NCI-H2171 (cell line): ENCODE measurements around the gene KLC4.
A peak's percentile ranks its signal among the peaks of the same experiment; 100 is the strongest.
"Not testable (repeated sequence)": the region's sequence is repeated elsewhere in the genome, so short reads cannot be mapped to it uniquely, and the experiment has no call there.

ENCODE experiments used
- DNase-seq: peaks from one replicate; lab custom pipeline; 2025; lab: John Stamatoyannopoulos, UW

The KLC4 gene

DNA sequence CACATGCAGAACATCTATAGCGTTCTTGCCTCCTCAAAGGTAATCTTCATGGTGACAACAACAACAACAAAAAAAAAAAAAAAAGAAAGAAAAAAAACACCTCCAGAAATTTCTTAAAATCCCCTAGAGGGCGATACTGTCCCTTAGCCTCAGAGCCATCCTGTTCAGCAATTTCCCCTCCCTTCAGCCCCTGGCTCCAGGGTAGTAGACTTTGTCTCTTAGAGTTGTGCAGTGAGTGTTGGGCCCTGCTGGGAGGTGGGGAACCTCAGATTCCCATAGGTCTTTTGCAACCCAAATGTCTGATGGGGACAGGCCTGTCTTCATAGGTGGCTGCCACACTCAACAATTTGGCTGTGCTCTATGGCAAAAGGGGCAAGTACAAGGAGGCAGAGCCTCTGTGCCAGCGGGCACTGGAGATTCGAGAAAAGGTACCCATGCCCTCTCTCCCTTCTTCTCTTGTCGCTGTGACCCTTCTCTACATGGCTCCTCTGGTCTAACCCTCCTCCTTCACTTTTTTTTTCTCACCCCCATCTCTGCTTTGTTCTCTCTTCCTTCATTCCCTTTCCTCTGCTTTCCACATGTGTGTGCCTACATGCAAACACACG is 10.7 kb downstream of the KLC4 start:
- DNase-seq: no peak

DNA sequence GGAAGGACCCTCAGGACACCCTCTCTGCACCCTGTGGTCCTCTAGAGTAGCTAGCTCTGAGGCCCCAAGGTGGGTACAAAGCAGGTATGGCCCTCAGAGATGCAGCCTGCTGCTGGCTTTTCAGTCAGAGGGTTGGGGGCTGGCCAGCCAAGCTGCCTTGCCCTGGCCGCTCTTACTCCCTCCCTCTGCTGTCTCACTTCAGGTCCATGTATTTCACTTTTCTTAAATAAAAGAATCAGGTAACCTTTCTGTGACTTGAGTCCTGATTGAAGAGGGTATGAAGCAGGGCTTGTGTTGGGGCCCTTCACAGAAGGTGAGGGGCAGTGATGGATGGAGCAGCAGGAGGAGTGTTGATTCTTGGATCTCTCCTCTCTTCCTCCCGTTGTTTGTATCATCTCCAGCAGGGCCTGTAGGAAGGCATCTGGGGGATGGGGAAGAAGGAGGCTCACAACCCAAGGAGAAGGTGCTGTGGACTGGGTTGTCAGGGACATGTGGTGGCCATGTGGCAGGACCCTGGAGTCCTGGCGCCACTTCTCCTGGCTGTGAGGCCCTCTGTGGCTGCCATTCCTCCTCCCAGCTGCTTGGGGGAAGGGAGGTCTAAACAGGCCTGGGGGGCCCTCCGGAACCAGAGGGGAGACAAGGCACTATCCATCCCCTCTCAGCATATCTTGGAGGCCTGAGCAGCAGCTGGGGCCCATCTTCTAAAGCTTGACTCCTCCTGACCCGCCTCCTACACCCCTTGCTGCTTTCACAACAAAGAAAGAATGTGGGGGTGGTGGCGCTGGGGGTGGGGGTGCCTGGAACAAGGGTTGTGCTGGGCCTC is 15.6 kb downstream of the KLC4 start:
- no peak for DNase-seq

DNA sequence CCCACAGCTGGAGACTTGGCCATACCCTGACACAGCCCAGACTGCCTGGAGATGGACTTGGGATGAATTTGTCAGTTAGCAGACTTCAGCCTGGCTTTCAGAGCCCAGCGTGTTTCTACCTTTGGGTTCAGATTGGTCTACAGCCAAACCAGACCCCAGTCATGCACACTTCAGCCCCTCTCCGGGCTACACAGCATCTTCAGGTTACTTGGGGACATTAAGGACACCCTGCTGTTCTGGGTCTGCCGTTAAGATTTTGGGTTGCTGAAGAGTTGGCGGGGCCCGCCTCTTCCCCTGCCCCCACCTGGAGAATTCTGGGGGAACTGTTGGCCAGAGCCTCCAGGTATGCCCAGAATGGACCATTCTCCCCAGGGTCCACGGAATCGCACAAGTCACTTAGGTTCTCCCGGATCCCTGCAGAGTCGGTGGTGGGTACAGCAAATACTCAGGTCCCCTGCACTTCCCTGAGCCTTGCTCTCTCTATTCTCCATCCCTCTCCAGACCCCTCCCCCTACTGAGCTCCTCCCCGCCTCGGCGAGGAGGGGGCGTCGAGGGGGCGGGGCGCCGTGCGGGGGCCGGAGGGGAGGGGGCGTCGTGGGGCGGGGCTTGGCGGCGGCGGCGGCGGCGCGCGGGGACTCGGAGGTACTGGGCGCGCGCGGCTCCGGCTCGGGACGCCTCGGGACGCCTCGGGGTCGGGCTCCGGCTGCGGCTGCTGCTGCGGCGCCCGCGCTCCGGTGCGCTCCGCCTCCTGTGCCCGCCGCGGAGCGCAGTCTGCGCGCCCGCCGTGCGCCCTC is 16.4 kb downstream of the KLC4 start, which contains the start of gene PTK7:
PTK7 (plus strand) TSS at position 645 of the 794 bp plus-strand sequence. CDS start 175 bp downstream, outside the sequence.
- peak; percentile 88 for DNase-seq

DNA sequence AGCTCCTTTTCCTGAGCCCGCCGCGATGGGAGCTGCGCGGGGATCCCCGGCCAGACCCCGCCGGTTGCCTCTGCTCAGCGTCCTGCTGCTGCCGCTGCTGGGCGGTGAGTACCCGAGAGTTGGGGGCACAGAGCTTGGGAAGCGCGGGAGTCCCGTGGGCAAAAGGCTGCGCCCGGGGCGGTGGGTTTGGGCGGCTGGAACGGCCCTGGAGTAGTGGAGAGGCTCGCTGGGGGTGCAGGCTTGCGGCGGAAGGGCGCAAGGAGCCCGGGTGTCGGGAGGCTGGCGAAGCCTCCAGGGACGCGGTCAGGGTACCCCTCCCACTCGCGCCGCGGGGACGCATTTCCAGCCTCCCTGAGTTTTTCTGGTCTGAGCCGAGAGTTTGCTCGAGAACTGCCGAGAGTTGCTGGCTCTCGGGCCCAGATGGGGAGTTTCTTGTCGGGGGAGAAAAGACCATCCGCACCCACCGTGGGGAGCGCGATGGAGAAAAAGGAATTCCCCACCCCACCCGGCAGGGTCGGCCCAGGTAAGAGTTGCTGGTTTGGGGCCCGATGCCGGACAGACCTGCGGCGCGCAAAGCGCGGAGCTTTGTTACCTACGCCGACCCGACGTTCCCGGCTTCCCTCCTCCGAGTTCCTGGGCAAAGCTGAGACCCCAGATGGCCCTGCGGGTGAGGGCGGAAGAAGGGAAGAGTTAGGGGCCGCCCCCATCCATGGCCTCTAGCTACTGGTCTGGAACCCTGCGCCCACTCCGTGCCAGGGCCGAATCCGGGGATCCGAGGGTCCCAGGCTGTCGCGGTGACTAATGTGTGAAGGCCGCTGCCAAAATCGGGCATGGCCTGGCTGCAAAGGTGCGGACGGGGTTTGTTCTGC is 17.3 kb downstream of the KLC4 start:
- DNase-seq: peak; percentile 45

DNA sequence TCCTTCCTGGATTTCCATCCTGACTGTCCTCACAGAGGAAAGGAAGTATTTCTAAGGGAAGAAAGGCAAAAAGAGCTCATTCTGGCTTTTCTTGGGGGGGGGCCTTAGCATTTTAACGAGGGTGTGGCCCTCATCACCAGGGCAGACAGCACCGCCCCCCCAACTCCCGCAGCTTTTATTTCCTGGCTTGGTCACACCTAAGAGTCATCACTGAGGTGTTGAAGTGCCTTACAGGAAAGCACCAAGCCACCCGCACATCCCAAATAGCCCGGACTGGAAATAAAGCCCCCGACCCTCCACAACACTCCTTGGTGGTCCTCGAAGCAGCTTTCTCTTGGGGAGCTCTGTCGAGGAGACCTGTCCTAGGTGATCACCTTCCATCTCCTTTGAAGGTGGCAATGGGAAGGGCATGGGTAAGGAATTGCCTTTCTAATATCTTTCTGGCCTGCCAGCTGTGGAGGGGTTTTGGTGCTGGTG is 17.9 kb downstream of the KLC4 start:
- DNase-seq: no peak

DNA sequence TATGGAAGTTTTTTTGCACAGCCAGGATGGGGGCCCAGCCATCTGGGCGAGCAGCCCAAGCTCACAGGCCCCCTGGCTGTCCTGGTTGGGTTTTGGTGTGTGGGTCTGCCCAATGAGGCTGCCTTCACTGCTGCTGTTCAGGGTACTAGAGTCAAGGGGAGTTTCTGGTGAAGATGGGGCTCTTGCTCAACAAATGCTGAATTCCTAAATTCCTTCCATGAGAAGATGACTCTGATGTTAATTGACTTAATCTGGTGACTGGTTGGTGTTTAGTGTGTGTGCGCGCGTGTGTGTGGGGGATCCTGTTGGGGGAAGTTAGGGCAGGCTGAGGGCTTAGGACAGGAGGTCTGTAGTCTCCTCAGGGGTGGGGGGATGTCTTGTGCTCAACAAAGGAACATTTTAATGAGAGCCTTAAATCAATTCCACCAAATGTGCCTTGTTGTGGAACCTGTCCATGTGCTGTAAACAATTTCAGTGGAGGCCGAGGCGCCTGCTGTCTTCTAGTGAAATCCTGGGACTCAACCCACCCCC is 18.6 kb downstream of the KLC4 start:
- DNase-seq: no peak

DNA sequence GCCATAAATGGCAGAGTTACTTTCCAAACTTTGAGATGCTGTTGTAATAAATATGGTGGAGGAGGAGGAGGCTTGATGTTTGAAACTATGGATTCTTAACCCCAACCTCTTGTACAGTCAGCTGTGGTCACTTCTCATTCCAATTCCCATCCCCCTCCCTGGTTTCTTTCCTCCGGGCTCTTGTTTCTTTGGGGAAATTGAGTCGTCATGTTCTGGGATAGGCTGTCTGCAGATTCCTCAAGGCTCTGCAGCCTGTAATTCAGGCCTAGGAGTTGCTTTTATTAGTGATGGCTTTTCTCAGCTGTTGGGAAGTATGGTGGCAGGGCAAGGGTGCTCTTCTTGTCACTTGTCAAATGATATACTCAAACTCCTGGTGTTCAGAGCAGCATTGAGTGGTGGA is 19.3 kb downstream of the KLC4 start:
- no peak for DNase-seq

DNA sequence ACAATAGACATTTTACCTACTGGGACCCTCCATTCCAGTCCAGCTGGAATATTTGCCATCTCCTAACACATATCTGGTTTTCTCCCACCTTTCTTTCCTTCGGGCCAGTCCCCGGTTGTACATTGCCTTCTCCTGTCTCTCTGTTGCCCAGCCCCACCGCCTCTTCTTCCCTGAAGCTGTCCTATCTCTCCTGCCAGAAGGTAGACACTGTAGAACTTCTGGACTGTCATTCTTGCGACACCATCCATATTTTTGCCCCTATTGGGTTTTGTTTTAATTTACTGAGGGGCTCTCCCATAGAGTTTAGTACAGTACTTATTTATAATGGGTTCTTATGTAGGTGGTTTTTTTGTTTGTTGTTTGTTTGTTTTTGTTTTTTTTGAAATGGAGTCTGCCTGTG is 21.6 kb downstream of the KLC4 start:
- DNase-seq: no peak

DNA sequence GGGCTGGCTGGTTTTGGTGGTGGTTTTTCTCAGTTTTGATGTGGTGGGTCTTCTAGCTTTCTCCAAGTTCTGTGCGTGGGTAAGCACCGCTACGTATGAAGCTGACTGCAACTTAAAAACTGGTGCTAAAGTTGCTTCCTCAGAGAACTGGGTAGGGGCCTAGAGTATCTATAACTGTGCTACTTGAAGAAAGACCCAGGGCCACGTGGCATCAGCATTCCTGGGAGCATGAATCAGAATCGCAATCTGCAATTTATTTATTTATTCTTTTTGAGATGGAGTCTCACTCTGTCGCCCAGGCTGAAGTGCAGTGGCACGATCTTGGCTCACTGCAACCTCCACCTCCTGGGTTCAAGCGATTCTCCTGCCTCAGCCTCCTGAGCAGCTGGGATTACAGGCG is 22.5 kb downstream of the KLC4 start:
- DNase-seq: not testable (repeated sequence)

DNA sequence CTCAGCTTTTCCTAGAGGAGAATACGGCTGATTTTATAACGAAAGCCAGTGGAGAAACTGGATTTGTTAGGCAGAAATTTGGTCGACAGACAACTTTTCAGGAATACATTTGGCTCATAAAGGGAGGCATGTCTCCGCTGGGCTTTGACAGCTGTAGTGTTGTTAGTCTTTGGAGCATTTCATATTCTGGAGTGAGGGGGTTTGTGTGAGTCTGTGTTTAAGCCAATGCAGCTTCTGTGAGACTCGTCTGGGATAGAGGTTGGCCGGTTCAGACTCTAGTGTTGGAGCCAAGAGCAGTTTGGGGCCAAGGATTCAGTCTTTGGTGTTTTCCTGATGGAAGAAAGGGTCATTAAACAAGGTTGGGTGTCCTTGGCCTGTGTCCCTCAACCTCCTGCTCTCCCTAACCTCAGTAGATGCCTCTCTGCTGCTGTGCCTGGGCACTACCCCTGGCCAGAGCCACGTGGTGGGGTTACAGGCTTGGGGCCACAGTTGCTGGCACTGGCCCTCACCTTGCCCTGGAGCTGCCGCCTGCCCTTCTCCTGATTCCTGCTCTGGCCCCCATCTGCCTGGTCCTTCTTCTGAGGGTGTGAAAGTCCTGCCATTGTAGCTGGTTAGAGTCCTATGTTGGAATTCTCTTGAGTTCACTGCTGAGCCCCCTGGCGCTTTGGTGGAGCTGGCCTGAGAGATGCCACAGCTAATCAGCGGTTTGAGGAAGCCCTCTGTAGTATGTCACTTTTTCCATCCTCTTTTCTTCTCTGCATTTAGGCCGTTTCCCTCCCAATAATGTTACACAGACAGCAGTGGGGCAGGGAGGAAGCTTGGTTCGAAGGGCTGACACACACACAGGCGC is 23.6 kb downstream of the KLC4 start:
- no peak for DNase-seq

DNA sequence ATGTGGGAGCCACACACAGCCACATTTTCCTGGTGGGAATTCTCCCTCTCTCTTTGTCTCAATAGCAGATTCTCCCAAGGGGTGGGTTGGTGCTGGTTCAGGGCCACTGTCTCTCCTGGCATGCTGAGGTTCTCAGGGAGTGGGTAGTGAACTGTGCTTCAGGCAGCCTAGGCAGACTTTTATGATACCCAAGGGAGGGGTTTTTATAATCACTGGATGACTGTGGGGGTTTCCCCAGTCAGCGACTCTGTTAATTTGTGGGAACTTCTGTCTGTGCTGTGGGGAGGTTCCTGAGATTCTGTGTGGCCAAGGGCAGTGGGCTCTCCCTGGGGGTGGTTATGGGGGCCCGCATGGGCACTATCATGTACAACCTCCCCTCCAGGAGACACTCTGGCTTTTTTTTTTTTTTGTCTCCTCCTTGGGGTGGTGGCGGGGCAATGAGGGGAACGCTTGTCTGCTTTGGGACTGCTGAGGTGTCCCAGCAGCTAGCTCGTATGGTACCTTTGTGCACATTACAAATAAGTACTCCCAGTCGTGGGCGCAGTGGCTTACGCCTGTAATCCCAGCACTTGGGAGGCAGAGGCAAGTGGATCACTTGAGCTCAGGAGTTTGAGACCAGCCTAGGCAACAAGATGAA is 26.7 kb downstream of the KLC4 start:
- no peak for DNase-seq

DNA sequence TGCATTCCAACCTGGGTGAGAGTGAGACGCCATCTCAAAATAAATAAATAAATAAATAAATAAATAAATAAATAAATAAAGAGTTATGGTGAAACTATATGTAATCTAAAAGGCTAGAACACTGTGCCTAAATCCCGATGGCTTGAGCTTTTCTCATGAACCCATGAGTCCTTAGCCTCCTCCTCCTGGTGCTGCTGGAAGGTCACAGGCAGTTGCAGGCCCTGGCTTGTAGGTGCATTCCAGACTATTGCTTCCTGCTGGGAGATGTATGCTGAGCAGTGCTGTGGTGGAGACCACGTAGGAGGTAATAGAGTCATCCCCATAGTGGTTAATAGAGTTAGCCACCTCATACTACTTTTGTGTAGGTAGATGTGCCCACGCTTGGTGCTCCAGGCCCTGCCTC is 29.2 kb downstream of the KLC4 start:
- no peak for DNase-seq

DNA sequence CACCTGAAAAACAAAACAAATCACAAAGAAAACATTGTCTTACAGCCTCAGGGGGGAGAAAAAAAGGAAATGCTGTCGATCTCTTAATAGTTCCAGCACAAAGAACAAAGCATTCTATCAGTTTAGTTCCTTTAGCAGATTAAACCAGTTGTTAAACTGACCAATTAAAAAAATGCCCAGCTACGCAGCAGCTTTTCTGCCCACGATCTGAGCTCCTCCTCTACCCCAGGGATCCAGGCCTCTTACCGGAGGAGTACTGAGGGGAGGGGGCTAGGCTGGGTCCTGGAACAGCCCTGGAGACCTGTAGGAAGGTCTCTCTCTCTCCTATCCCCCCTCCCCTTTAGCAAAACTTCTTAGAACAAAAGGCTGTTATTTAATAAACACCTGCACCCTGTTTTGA is 30.0 kb downstream of the KLC4 start:
- no peak for DNase-seq

DNA sequence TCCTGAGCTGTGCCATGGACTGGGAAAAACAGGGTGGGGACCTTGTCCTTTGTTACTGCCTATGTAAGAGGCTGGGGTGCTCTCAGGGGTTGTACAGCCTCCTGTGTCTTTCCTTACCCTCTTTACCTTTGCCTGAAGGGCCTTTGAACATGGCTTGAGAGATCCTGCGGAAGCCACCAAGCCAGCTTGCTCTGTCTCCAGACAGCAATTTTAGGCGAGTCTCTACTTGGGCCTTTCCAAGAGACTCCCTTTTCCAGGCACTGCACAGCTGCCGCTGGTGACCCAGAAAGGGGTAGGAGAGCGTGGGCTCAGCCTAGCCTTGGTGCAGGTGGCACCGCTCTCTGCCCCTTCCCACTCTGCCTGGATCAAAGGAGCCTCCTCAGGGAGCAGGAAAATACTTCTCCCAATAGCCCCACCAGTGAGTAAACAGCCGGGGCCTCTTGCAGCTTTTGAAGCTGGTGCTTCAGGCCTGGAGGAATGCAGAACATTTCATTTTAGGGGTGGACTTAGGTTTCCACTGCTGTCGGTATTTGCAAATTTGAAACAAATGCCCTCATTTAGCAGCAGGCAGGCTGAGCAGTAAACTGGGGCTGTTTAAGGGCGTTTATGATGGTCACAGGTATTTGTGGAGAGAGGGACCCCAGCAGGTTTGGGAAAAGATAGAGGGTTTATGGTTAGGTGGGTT is 30.6 kb downstream of the KLC4 start:
- DNase-seq: no peak

DNA sequence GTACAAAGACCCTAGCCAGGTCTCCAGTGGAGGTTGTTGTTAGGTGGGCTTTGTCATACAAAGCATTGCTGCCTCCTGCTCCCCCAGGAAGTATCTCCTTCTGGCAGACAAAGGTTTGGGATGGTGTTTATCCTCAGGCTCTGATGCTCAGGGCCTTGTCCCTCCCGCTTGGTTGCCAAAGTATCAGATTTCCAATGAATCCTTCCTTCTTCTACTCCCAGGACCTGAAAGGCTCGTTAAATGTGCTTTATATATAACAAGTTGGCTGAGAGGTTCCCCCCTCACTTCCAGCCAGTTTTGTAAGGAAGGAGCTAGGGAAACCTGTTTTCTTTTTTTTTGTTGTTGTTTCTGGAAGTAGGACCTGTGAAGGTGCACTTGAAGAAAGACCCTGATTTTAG is 31.1 kb downstream of the KLC4 start:
- no peak for DNase-seq

DNA sequence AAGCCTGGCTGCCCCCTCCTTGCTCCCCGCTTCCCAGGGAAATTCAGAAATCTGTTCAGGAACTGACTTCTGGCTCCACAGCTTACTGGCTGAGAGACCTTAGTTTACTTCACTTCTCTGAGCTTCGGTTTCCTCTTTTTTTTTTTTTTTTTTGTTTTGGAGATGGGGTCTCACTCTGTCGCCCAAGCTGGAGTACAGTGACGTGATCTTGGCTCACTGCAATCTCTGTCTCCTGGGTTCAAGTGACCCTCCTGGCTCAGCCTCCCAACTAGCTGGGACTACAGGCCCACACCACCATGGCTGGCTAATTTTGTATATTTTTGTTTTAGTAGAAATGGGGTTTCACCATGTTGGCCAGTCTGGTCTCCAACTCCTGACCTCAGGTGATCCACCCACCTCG is 31.6 kb downstream of the KLC4 start:
- DNase-seq: no peak

DNA sequence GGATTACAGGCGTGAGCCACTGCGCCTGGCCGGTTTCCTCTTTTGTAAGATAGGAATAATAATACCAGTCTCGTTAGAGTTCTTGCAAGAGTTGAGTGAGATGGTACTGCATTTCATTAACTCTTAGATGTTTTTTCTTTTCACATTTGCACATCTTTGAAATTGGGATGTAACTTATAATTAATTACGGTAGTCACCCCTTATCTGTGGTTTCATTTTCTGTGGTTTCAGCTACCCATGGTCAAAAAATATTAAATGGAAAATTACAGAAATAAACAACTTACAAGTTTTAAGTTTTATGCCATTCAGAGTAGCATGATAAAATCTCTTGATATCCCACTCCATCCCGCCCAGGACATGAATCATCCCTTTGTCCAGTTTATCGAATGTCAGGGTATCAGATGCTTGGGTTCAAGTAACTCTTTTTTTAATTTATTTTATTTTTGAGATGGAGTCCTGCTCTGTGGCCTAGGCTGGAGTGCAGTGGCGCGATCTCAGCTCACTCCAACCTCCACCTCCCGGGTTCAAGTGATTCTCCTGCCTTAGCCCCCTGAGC is 32.1 kb downstream of the KLC4 start:
- no peak for DNase-seq

DNA sequence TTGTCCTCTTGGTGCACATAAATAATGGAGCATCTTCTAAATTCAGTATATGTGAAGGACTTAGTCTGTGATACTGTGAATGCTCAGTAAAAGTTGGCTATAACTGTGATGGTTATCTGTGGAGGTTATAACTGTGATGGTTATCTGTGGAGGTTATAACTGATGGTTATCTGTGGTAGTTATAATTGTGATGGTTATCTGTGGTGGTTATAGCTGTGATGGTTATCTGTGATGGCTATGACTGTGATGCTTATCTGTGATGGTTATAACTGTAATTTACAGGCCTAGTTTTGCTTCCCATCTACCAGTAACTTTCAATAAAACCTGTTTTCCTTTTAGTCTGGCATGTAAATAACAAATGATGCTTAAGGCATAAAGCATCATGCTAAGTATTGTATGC is 33.2 kb downstream of the KLC4 start:
- no peak for DNase-seq
